Aorta (tissue), 5 donors: ENCODE data around the gene C8A. TPM values are rescaled to one million over a fixed set of nuclear protein-coding genes. Genes with fewer than 3 reads are reported as not detected.

Source experiments
- ATAC-seq: fragments of 200-7000 bp; cut with Tn5 transposase; one replicate; pipeline ENCODE4 v1.9.1; 2022; ENCODE audit warnings: moderate library complexity; ENCODE audit not compliant: low FRiP score
- DNase-seq, 2 donors: peaks; one replicate each; pipeline ENCODE4 v3.0.0-alpha.2; 2020
- H3K27ac ChIP-seq, 2 donors: one replicate each; pipeline ENCODE4 v1.5.1; 2013; ENCODE audit warnings: low read length in 2 of 2, mild to moderate bottlenecking in 2 of 2, moderate library complexity in 2 of 2, control low read depth in 1 of 2, inconsistent platforms in 1 of 2, low read depth in 1 of 2
- H3K27me3 ChIP-seq, 2 donors: one replicate each; pipeline ENCODE4 v1.6.1; 2013; ENCODE audit warnings: control low read depth in 1 of 2, low read length in 1 of 2, mild to moderate bottlenecking in 1 of 2, moderate library complexity in 1 of 2; ENCODE audit not compliant: insufficient read depth in 2 of 2, control insufficient read depth in 1 of 2
- H3K36me3 ChIP-seq, 2 donors: one replicate each; pipeline ENCODE4 v1.6.1; 2013; ENCODE audit warnings: control low read depth in 1 of 2, low read length in 1 of 2, mild to moderate bottlenecking in 1 of 2; ENCODE audit not compliant: insufficient read depth in 2 of 2, control insufficient read depth in 1 of 2
- H3K4me1 ChIP-seq, 2 donors: one replicate each; pipeline ENCODE4 v1.6.1; 2013; ENCODE audit warnings: low read length in 2 of 2, control low read depth in 1 of 2, mild to moderate bottlenecking in 1 of 2, moderate library complexity in 1 of 2; ENCODE audit not compliant: insufficient read depth in 2 of 2, control insufficient read depth in 1 of 2
- H3K4me3 ChIP-seq, 2 donors: one replicate each; pipeline ENCODE4 v1.5.1; 2013; ENCODE audit warnings: low read length in 2 of 2, control low read depth in 1 of 2, mild to moderate bottlenecking in 1 of 2
- H3K9me3 ChIP-seq: one replicate; pipeline ENCODE4 v1.6.1; 2013; ENCODE audit warnings: mild to moderate bottlenecking, low read length; ENCODE audit not compliant: control insufficient read depth
- WGBS, 2 donors: extraction: QIAGEN DNeasy Blood & Tissue Kit; methylation state at CpG; one replicate each; pipeline ENCODE4 v1.1.7; 2013; 5-methylcytosine and 5-hydroxymethylcytosine counted together
- intact Hi-C, 2 donors: fragments of 100-400 bp; cut with DNase I; formaldehyde crosslinking; loops; one replicate each; pipeline versions ENCODE4 v1.14.2 to v1.15.0; 2022
- polyA plus RNA-seq, 2 donors: library from polyadenylated mRNA; stranded (reverse); fragments of 200-250 nt; gene quantifications; one replicate each; pipeline ENCODE4 v1.2.3, GENCODE V29; 2013
- total RNA-seq, 2 donors: library from RNA; stranded (reverse); fragmentation: NEBNext Ultra II Directional; extraction: Animal tissue kit (Norgen Biotek cat#: 25700); gene quantifications; one replicate each; pipeline ENCODE4 v1.2.1, GENCODE V29; 2021
- donor health status: healthy with polysubstance abuse.
- donor health status: Bipolar disorder and iron deficiency.
- donor health status: DM: no; HTN: no; CAD: no.
- donor health status: DM: no; HTN: no; CAD: no.
- donor health status: DM: yes; HTN: yes; CAD: no.

Gene C8A
- total and polyA plus RNA-seq, 4 donors, result not detected

DNA sequence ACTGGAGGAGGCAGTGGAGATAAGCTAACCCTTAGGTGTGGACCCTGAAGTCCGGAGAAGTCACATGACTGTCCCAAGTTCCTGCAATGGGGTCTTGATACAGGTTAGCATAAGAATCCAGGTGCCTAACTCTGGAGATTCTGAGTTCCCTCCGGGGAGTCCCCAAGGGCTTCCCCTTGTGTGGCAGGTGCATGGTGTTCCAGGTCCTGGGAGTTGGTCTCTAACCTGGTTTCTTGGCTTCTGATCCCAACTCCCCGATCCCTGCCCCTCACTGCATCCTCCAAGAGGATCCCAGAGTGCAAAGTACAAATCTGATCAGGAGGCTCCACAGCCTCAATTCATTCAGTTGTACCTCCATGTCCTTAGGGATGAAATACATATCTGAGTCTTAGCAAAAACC lies 9.3 kb upstream of the C8A start:
- ATAC-seq, result no peak
- 82 to 85% methylated on average over 3 of the region's 3 CpGs for WGBS, 2 donors
- Histone ChIP-seq H3K4me1 (no peaks in the 10 kb centered on the region), H3K9me3 (no peaks in the 10 kb centered on the region), H3K27ac (no peak overlapping the region), H3K27me3 (no peaks in the 10 kb centered on the region), H3K4me3 (no peak overlapping the region), H3K36me3 (no peaks in the 10 kb centered on the region)
- intact Hi-C loops, result no loop called here
- no peak for DNase-seq

DNA sequence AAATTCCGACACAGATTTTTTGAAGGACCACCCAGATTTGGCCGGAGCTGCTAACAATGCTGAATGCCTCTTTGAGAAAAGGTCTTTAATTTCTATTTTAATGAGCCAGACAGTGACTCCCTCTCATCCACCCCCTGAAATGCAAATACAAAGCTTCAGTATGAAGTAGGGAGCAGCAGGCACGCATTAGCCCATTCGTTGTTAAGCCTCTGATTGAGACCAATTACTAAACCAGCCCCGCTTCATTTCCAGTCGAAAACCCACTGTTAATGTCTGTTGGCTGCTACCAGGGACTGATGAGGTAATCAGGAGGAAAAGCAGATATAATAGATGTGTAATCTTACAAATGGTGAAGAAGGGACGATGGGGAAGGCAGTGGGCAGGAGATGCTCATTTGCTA lies 4.8 kb upstream of the C8A start:
- Histone ChIP-seq H3K27me3 (no peaks in the 10 kb centered on the region), H3K4me3 (no peak overlapping the region), H3K36me3 (no peaks in the 10 kb centered on the region), H3K9me3 (no peaks in the 10 kb centered on the region), H3K4me1 (no peaks in the 10 kb centered on the region), H3K27ac (no peak overlapping the region)
- intact Hi-C loops, result no loop called here
- no peak for ATAC-seq
- DNase-seq, result no peak
- 71 to 72% methylated on average over 7 of the region's 7 CpGs for WGBS, 2 donors

DNA sequence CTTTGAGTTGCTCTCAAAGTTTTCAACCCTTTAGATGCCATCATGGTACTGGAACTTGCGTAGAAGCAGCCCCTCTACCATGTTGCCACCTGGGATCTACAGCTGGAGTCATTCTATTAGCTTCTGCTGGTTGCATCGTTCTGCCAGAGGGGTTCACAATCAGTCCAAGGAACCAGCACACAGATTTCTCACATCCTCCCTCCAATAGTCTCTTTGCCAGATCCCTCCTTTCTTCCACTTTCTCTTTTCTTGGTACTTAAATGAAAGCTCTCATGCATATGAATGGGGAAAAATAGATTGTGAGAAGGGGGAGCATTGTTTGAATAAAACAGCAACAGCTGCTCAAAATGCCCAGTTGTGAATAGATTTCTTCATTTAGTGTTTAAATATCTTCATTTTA lies 4.2 kb upstream of the C8A start:
- H3K27me3 ChIP-seq, result no peaks in the 10 kb centered on the region
- DNase-seq, result no peak
- 87 to 91% methylated on average over 2 of the region's 2 CpGs for WGBS, 2 donors
- intact Hi-C loops, result no loop called here
- no peaks in the 10 kb centered on the region for H3K36me3 ChIP-seq
- no peak overlapping the region for H3K4me3 ChIP-seq
- H3K9me3 ChIP-seq, result no peaks in the 10 kb centered on the region
- no peak overlapping the region for H3K27ac ChIP-seq
- ATAC-seq, result no peak
- H3K4me1 ChIP-seq, result no peaks in the 10 kb centered on the region

DNA sequence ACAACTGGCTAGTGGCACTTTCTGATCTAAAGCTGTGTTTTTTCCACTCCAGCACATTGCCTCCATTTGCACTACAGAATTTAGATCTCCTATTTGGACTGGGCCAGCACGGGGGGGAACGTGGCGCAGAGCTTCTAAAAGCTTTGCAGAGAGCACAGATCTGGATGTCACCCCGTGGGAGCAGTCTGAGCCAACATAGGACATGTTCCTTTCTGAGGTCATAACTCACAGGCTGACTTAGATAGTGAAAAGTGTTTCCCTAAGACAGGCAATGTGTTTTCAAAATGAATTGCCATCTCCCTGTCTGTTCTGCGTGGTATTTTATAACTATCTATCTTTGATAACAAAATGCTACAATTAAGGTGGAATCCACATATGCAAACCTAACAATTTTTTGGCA lies 3.7 kb upstream of the C8A start:
- 61 to 70% methylated on average over 5 of the region's 5 CpGs for WGBS, 2 donors
- no peaks in the 10 kb centered on the region for H3K4me1 ChIP-seq
- intact Hi-C loops, result no loop called here
- H3K27ac ChIP-seq, result no peak overlapping the region
- no peak overlapping the region for H3K4me3 ChIP-seq
- H3K36me3 ChIP-seq, result no peaks in the 10 kb centered on the region
- no peak for ATAC-seq
- no peaks in the 10 kb centered on the region for H3K9me3 ChIP-seq
- no peaks in the 10 kb centered on the region for H3K27me3 ChIP-seq
- no peak for DNase-seq

DNA sequence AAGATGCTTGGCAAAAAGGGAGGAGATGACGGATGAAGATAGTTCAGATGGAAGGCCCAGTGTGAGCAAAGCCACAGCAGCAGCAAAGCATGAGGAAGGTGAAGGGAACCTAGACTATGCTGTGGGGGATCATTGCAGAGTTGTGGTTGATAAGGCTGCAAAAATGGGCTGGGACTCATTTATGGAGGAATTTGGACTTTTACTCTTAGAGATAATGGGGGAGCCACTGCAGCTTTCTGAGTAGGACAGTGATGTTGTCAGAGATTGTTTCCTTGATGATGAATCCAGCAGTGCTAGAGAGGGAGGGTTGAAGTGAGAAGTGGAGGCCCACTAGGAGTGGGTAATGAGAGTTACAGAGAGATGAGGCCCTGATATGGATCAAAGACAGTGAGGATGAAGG lies 2.1 kb upstream of the C8A start:
- no peak for DNase-seq

DNA sequence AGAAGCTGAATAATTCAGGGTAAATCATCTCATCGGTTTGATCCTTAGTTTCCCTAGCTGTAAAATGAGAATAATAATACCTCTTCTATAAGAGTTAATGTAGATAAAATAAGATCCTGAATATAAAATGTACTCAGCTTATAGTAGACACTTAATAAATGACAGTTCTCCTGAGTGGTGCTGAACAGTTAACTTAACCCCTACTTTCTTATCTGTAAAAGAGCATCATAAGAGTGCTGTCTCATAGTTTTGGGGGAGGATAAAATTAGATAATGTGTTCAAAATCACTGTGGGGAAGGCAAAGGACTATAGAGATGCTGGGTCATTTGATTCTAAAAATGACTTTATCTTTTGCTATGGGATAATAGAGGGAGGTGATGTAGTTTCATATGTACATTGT lies 593 bp downstream of the C8A start:
- Histone ChIP-seq H3K4me3 (no peak overlapping the region), H3K36me3 (no peaks in the 10 kb centered on the region), H3K4me1 (no peaks in the 10 kb centered on the region), H3K27me3 (no peaks in the 10 kb centered on the region), H3K27ac (no peak overlapping the region), H3K9me3 (no peaks in the 10 kb centered on the region)
- intact Hi-C loops, result no loop called here
- DNase-seq (no peak), ATAC-seq (no peak)
- WGBS, 2 donors, result 76 to 88% methylated on average over 1 of the region's 1 CpG

More for the DNA sequence above, 2.1 kb upstream of the C8A start:
- ATAC-seq, result no peak
- no peaks in the 10 kb centered on the region for H3K36me3 ChIP-seq
- H3K4me1 ChIP-seq, result no peaks in the 10 kb centered on the region
- WGBS, 2 donors, result 0 to 35% methylated on average over 1 of the region's 1 CpG
- H3K4me3 ChIP-seq, result no peak overlapping the region
- H3K27ac ChIP-seq, result no peak overlapping the region
- no peaks in the 10 kb centered on the region for H3K27me3 ChIP-seq
- intact Hi-C loops, result no loop called here
- no peaks in the 10 kb centered on the region for H3K9me3 ChIP-seq

DNA sequence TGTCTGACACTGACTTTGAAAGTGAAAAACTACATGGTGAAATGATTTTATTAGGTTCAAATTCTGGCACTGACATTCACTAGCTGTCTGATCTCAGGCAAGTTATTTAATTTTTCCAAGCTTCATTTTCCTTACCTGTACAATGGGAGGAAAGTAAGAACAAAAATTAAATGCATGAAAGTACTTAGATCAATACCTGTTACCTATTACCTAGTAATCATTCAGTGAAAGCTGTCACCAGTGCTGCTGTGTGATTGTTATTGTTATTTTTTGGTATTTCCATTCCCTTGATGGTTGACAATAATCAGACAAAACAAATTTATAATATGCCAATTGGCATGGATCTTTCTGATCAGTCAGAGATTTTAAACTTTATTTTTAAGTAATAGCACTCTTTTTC lies 1.6 kb downstream of the C8A start:
- no peaks in the 10 kb centered on the region for H3K9me3 ChIP-seq
- H3K4me3 ChIP-seq, result no peak overlapping the region
- DNase-seq, result no peak
- no peaks in the 10 kb centered on the region for H3K4me1 ChIP-seq
- intact Hi-C loops, result no loop called here
- H3K36me3 ChIP-seq, result no peaks in the 10 kb centered on the region
- no peak for ATAC-seq
- no peaks in the 10 kb centered on the region for H3K27me3 ChIP-seq
- H3K27ac ChIP-seq, result no peak overlapping the region

DNA sequence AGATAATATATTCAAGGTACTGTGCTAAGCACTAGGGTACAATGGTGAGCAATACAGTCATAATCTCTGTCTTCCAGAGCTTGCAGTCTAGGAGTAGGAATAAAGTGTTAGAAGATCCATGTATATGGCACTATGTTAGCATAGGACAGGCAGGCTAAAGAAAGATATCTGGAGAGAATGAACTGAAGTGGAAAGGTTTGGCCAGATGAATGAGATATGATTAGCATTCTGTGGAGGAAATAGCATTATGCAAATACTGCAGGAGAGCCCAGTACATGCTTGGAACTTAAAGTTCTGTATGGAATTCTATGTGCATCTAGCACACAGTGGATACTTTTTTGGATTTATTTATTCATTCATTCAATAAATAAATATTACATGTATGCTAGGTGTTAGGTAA lies 4.7 kb downstream of the C8A start:
- peaks cover 1% of the 10 kb centered on the region for H3K9me3 ChIP-seq
- no peak overlapping the region for H3K27ac ChIP-seq
- intact Hi-C loops, result no loop called here
- no peaks in the 10 kb centered on the region for H3K36me3 ChIP-seq
- no peaks in the 10 kb centered on the region for H3K4me1 ChIP-seq
- no peaks in the 10 kb centered on the region for H3K27me3 ChIP-seq
- ATAC-seq, result no peak
- no peak overlapping the region for H3K4me3 ChIP-seq
- no peak for DNase-seq

DNA sequence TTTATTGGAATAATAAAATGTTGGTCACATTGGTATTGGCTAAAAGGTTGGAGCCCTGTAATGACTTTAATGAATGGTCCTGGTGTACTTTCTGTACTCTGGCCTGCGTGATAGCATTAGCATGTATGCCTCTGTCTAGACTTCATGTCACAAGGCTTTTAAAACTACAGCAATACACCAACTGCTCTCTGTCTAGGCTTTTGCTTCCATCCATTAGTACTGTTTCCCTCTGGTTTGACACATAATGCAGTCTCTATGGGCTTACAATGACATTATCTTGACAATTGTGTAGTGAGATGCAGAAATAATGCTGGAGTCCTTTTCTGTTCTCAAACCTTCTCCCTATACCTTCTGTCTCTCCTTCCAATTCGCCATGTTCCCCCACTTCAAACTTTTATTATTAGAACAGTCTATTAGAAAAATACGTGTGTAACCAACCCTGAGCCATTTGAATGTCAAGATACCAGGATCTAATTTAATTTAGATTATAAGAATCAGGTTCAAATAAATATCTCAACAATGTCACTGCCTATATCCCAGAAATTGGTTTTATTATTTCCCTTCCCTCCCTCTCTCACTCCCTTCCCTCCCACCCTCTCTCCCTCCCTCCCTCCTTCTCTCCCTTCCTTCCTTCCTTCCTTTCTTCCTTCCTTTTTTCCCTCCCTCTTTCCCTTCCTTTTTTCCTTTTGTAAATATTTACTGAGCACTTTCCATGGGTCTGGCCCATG lies 8.8 kb downstream of the C8A start:
- Histone ChIP-seq H3K9me3 (peaks cover 5% of the 10 kb centered on the region), H3K36me3 (no peaks in the 10 kb centered on the region), H3K4me1 (no peaks in the 10 kb centered on the region), H3K27me3 (no peaks in the 10 kb centered on the region), H3K27ac (no peak overlapping the region), H3K4me3 (no peak overlapping the region)
- DNase-seq (no peak), ATAC-seq (no peak)
- intact Hi-C loops, result no loop called here
- WGBS, 2 donors, result 58 to 60% methylated on average over 3 of the region's 3 CpGs
